IMR-90 (cell line): ENCODE measurements around the gene SREBF2. TPM values are rescaled to one million over a fixed set of nuclear protein-coding genes. Genes with fewer than 3 reads are reported as not detected.

Experiments used
- ATAC-seq: fragments of 200-7000 bp; cut with Tn5 transposase; 2 replicates; pipeline ENCODE4 v1.9.1; 2020; ENCODE audit warnings: low read depth, mild to moderate bottlenecking, moderate library complexity
- BruUV-seq: library from RNA; stranded (reverse); fragments of 400-500 nt; replicated peaks from 2 replicates; lab custom pipeline; 2021; lab: Mats Ljungman, UMichigan
- CTCF ChIA-PET: fragments of 300-600 bp; formaldehyde crosslinking; extraction: SDS; loops from one replicate; lab custom pipeline; 2021; ENCODE audit warnings: antibody characterized with exemption; lab: Yijun Ruan, JAX
- POLR2A ChIA-PET: fragments of 300-600 bp; sonication (Branson Sonifier 250); formaldehyde crosslinking; loops from one replicate; lab custom pipeline; 2022; ENCODE audit warnings: antibody characterized with exemption; ENCODE audit not compliant: unreplicated experiment; lab: Charles Lee
- DNase-seq: peaks from one replicate; pipeline ENCODE4 v3.0.0; 2013
- H2AFZ ChIP-seq: replicated peaks from 2 replicates; pipeline ENCODE3; 2013; ENCODE audit warnings: low read length, mild to moderate bottlenecking; ENCODE audit not compliant: poor library complexity
- H2AK5ac ChIP-seq: 2 replicates; pipeline ENCODE4 v1.6.1; 2013; ENCODE audit warnings: low read depth, low read length, inconsistent platforms
- H2AK9ac ChIP-seq: replicated peaks from 2 replicates; pipeline ENCODE3; 2013; ENCODE audit warnings: mild to moderate bottlenecking, low read depth, low read length, moderate library complexity; ENCODE audit not compliant: poor library complexity
- H2BK120ac ChIP-seq: 2 replicates; pipeline ENCODE4 v1.6.1; 2013; ENCODE audit warnings: low read depth, low read length, inconsistent platforms
- H2BK15ac ChIP-seq: 3 replicates; pipeline ENCODE4 v1.6.1; 2013; ENCODE audit warnings: low read depth, low read length, inconsistent platforms
- H2BK20ac ChIP-seq: 2 replicates; pipeline ENCODE4 v1.6.1; 2013; ENCODE audit warnings: low read depth, mild to moderate bottlenecking, inconsistent platforms, low read length, moderate library complexity
- H2BK5ac ChIP-seq: 2 replicates; pipeline ENCODE4 v1.6.1; 2013; ENCODE audit warnings: mild to moderate bottlenecking, low read depth, low read length, inconsistent platforms; ENCODE audit not compliant: poor library complexity, severe bottlenecking
- H3K14ac ChIP-seq: replicated peaks from 2 replicates; pipeline ENCODE4 v1.6.1; 2013; ENCODE audit warnings: low read depth, low read length, inconsistent platforms
- H3K18ac ChIP-seq: 2 replicates; pipeline ENCODE4 v1.6.1; 2013; ENCODE audit warnings: low read depth, low read length, control low read depth
- H3K23ac ChIP-seq: 2 replicates; pipeline ENCODE4 v1.6.1; 2013; ENCODE audit warnings: low read depth, low read length, inconsistent platforms
- H3K27ac ChIP-seq: 2 replicates; pipeline ENCODE4 v1.5.1; 2013; ENCODE audit warnings: mild to moderate bottlenecking, control low read depth, low read length; ENCODE audit not compliant: insufficient read depth
- H3K27me3 ChIP-seq: 2 replicates; pipeline ENCODE4 v1.6.1; 2013; ENCODE audit warnings: low read length; ENCODE audit not compliant: control insufficient read depth, insufficient read depth
- H3K36me3 ChIP-seq: 2 replicates; pipeline ENCODE4 v1.6.1; 2013; ENCODE audit warnings: low read length, mixed read lengths; ENCODE audit not compliant: control insufficient read depth, insufficient read depth
- H3K4ac ChIP-seq: 2 replicates; pipeline ENCODE4 v1.6.1; 2013; ENCODE audit warnings: low read depth, low read length, inconsistent platforms
- H3K4me1 ChIP-seq: 2 replicates; pipeline ENCODE4 v1.6.1; 2013; ENCODE audit warnings: low read length, mixed read lengths; ENCODE audit not compliant: control insufficient read depth, insufficient read depth
- H3K4me2 ChIP-seq: 2 replicates; pipeline ENCODE4 v1.6.1; 2013; ENCODE audit warnings: low read depth, mild to moderate bottlenecking, control low read depth, low read length, moderate library complexity
- H3K4me3 ChIP-seq: 2 replicates; pipeline ENCODE4 v1.5.1; 2013; ENCODE audit warnings: low read depth, mild to moderate bottlenecking, control low read depth, low read length, moderate library complexity; ENCODE audit not compliant: insufficient read depth
- H3K56ac ChIP-seq: 2 replicates; pipeline ENCODE4 v1.6.1; 2013; ENCODE audit warnings: low read length, inconsistent platforms; ENCODE audit not compliant: insufficient read depth; ENCODE audit errors: extremely low read depth
- H3K79me1 ChIP-seq, 2 experiments: 2 replicates each; pipeline ENCODE4 v1.6.1; 2013; ENCODE audit warnings: low read length in 2 of 2, inconsistent platforms in 1 of 2, low read depth in 1 of 2
- H3K9ac ChIP-seq: 2 replicates; pipeline ENCODE4 v1.6.1; 2013; ENCODE audit warnings: low read depth, low read length, control low read depth
- H3K9me1 ChIP-seq: 2 replicates; pipeline ENCODE4 v1.6.1; 2013; ENCODE audit warnings: low read length, inconsistent platforms; ENCODE audit not compliant: insufficient read depth
- H3K9me3 ChIP-seq: 2 replicates; pipeline ENCODE4 v1.6.1; 2013; ENCODE audit warnings: low read length; ENCODE audit not compliant: control insufficient read depth, insufficient read depth
- H4K20me1 ChIP-seq: 2 replicates; pipeline ENCODE4 v1.6.1; 2013; ENCODE audit warnings: low read length, inconsistent platforms; ENCODE audit not compliant: insufficient read depth
- H4K5ac ChIP-seq: 2 replicates; pipeline ENCODE4 v1.6.1; 2013; ENCODE audit warnings: mild to moderate bottlenecking, low read depth, low read length, control low read depth
- H4K8ac ChIP-seq, 2 experiments: 2 replicates each; pipeline ENCODE4 v1.6.1; 2013; ENCODE audit warnings: low read depth in 2 of 2, low read length in 2 of 2, control low read depth in 1 of 2, inconsistent platforms in 1 of 2
- H4K91ac ChIP-seq: 2 replicates; pipeline ENCODE4 v1.6.1; 2013; ENCODE audit warnings: low read depth, low read length, inconsistent platforms; ENCODE audit not compliant: insufficient read depth
- BHLHE40 ChIP-seq: fragments of 150-350 bp; IDR thresholded peaks from 2 replicates; pipeline ENCODE4 v1.6.1; 2016; ENCODE audit warnings: mild to moderate bottlenecking, low read depth, low read length
- CEBPB ChIP-seq: IDR thresholded peaks from 2 replicates; pipeline ENCODE4 v1.6.1; 2012; ENCODE audit warnings: low read depth, low read length, improper control_type of control experiment
- CHD1 ChIP-seq: IDR thresholded peaks from 2 replicates; pipeline ENCODE4 v1.6.1; 2012; ENCODE audit warnings: low read depth, low read length, improper control_type of control experiment
- CTCF ChIP-seq: conservative IDR thresholded peaks from 2 replicates; pipeline ENCODE4 v1.5.1; 2012; ENCODE audit warnings: mild to moderate bottlenecking, low read depth, low read length, improper control_type of control experiment
- FOS ChIP-seq: fragments of 150-350 bp; IDR thresholded peaks from 2 replicates; pipeline ENCODE4 v1.6.1; 2016; ENCODE audit warnings: low read depth, low read length
- MAFK ChIP-seq: IDR thresholded peaks from 2 replicates; pipeline ENCODE4 v1.6.1; 2012; ENCODE audit warnings: low read depth, low read length, improper control_type of control experiment
- MAZ ChIP-seq: IDR thresholded peaks from 2 replicates; pipeline ENCODE4 v1.6.1; 2012; ENCODE audit warnings: low read depth, mild to moderate bottlenecking, low read length, improper control_type of control experiment, moderate library complexity, borderline replicate concordance
- MXI1 ChIP-seq: IDR thresholded peaks from 2 replicates; pipeline ENCODE4 v1.6.1; 2012; ENCODE audit warnings: low read depth, mild to moderate bottlenecking, low read length, moderate library complexity, borderline replicate concordance
- NFE2L2 ChIP-seq: fragments of 150-350 bp; IDR thresholded peaks from 2 replicates; pipeline ENCODE4 v1.6.1; 2016; ENCODE audit warnings: low read depth, mild to moderate bottlenecking, low read length
- POLR2A ChIP-seq: IDR thresholded peaks from 2 replicates; pipeline ENCODE4 v1.6.1; 2012; ENCODE audit warnings: mild to moderate bottlenecking, low read depth, low read length
- RAD21 ChIP-seq: IDR thresholded peaks from 2 replicates; pipeline ENCODE4 v1.6.1; 2012; ENCODE audit warnings: low read length, improper control_type of control experiment
- RCOR1 ChIP-seq: IDR thresholded peaks from 2 replicates; pipeline ENCODE4 v1.6.1; 2012; ENCODE audit warnings: mild to moderate bottlenecking, low read length, improper control_type of control experiment; ENCODE audit not compliant: insufficient replicate concordance
- SMC3 ChIP-seq: fragments of 150-350 bp; IDR thresholded peaks from 2 replicates; pipeline ENCODE4 v1.6.1; 2016; ENCODE audit warnings: low read depth, mild to moderate bottlenecking, antibody characterized with exemption, low read length, moderate library complexity
- WGBS, 2 experiments: methylation state at CpG; one replicate each; pipeline versions ENCODE4 v1.1.5 to v1.1.7; 2013; ENCODE audit warnings: missing lambda C conversion rate in 2 of 2; ENCODE audit not compliant: insufficient read length in 1 of 2; ENCODE audit errors: extremely low coverage in 2 of 2; 5-methylcytosine and 5-hydroxymethylcytosine counted together
- dilution Hi-C: fragments of 300-500 bp; cut with HindIII; formaldehyde crosslinking; loops from one replicate; pipeline ENCODE4 v1.14.3; 2018; ENCODE audit warnings: low sequenced_read_pairs; ENCODE audit not compliant: unreplicated experiment
- in situ Hi-C: fragments of 300-500 bp; cut with MboI; formaldehyde crosslinking; loops from 3 replicates; pipeline ENCODE4 v1.14.3; 2019; ENCODE audit warnings: low sequenced_read_pairs, inconsistent platforms, mixed read lengths
- intact Hi-C: fragments of 100-400 bp; cut with micrococcal nuclease; formaldehyde crosslinking; loops from 2 replicates; pipeline ENCODE4 v1.10.0; 2022
- polyA plus RNA-seq, 3 experiments: library from polyadenylated mRNA; depleted of rRNA; stranded (reverse); fragments of >200 nt; gene quantifications; 2 replicates each; pipeline ENCODE4 v1.2.3, GENCODE V29; 2012; ENCODE audit warnings: low replicate concordance in 1 of 3
- total RNA-seq: library from RNA; depleted of rRNA; stranded (reverse); fragments of >200 nt; gene quantifications from 2 replicates; pipeline ENCODE4 v1.2.3, GENCODE V29; 2012

SREBF2 gene
- total and polyA plus RNA-seq, 2 of the 4 experiments (the other 2 are of a cell fraction) = 8.1 to 47.4 TPM

GRCh38 chr22:41935015-41935351, 102.1 kb downstream of the SREBF2 start (continued):
- TF ChIP-seq CTCF = no peak
- TF ChIP-seq MAZ = no peak

- Histone ChIP-seq H4K20me1 (no peaks in the 10 kb centered on the region; the same call in 1 of the 2 replicates), H4K5ac (no peak overlapping the region), H3K14ac (no peak overlapping the region), H3K23ac (no peak overlapping the region), H2BK15ac (no peak overlapping the region), H3K9me3 (no peaks in the 10 kb centered on the region), H2BK120ac (no peak overlapping the region), H4K91ac (no peak overlapping the region), H3K9me1 (no peaks in the 10 kb centered on the region; the same call in 1 of the 2 replicates), H3K36me3 (no peaks in the 10 kb centered on the region), H3K4me2 (no peak overlapping the region), H3K4me1 (peaks cover 2% of the 10 kb centered on the region; the same call in 1 of the 2 replicates), H3K4ac (no peak overlapping the region), H3K27me3 (no peaks in the 10 kb centered on the region), H3K18ac (no peak overlapping the region), H2BK20ac (no peak overlapping the region), H3K79me1 (peaks cover 0 to 5% of the 10 kb centered on the region in 2 experiments; a peak in 1 of 4 replicates), H3K27ac (no peak overlapping the region), H3K9ac (no peak overlapping the region), H2AK5ac (no peak overlapping the region), H4K8ac (no peak overlapping the region), H2AFZ (no peak overlapping the region), H3K56ac (no peak overlapping the region), H3K4me3 (no peak overlapping the region), H2BK5ac (no peak overlapping the region), H2AK9ac (no peak overlapping the region)
- ATAC-seq (no peak), DNase-seq (no peak)
- ChIA-PET CTCF (no interaction called here), POLR2A (no interaction called here)
- intact Hi-C loops = no loop called here
- no TSS peak for BruUV-seq
- dilution Hi-C loops = no loop called here
- 96% methylated on average over 7 of the region's 9 CpGs; no CpG with 5 or more reads in 1 of the 2 experiments for WGBS, 2 experiments
- in situ Hi-C loops = no loop called here
- TF ChIP-seq BHLHE40 (no peak), CTCF (no peak), NFE2L2 (no peak), RCOR1 (no peak), POLR2A (no peak), MAZ (no peak), MXI1 (no peak), CHD1 (no peak), SMC3 (no peak), FOS (no peak), MAFK (no peak), CEBPB (no peak), RAD21 (no peak)
These were observed 102.6 kb downstream of the SREBF2 start for GRCh38 chr22:41935509-41935908.
